C4-2B (cell line): ENCODE data around the gene RPUSD1.

ENCODE experiments used
- ZFX ChIP-seq: fragments of 450-650 bp; IDR thresholded peaks from 2 replicates; pipeline ENCODE4 v1.6.1; 2017
- TF ChIP-seq, protein P1 (sequence below): fragments of 450-650 bp; conservative IDR thresholded peaks from 2 replicates; pipeline ENCODE4 v1.5.1; 2017; ENCODE audit warnings: mild to moderate bottlenecking

DNA sequence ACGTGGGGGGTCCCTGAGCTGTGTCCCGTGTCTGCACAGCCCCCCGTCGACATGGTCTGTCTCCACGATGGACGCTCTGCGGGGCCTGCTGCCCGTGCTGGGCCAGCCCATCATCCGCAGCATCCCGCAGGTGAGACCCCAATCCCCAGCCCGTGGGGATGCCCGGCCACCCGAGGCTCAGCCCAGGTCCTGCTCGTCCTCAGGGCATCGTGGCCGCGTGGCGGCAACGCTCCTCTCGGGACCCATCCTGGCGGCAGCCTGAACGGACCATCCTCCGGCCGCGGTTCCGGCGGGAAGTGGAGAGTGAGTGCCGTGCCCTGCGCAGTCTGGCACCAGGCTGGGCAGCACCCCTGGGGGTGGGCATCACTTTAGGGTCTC lies 22.7 kb downstream of the RPUSD1 start:
- TF ChIP-seq, protein P1, sequence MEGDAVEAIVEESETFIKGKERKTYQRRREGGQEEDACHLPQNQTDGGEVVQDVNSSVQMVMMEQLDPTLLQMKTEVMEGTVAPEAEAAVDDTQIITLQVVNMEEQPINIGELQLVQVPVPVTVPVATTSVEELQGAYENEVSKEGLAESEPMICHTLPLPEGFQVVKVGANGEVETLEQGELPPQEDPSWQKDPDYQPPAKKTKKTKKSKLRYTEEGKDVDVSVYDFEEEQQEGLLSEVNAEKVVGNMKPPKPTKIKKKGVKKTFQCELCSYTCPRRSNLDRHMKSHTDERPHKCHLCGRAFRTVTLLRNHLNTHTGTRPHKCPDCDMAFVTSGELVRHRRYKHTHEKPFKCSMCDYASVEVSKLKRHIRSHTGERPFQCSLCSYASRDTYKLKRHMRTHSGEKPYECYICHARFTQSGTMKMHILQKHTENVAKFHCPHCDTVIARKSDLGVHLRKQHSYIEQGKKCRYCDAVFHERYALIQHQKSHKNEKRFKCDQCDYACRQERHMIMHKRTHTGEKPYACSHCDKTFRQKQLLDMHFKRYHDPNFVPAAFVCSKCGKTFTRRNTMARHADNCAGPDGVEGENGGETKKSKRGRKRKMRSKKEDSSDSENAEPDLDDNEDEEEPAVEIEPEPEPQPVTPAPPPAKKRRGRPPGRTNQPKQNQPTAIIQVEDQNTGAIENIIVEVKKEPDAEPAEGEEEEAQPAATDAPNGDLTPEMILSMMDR = no peak
- TF ChIP-seq ZFX = no peak
